ENCODE results near the gene CD14. TPM values are rescaled to one million over a fixed set of nuclear protein-coding genes. Genes with fewer than 3 reads are reported as not detected.

Gene CD14
- polyA plus RNA-seq (2011; rRNA removed) (3.3 and 6.3 TPM in 2 replicates), polyA plus RNA-seq (2017; fragmentation: RNase III; extraction: RNeasy Plus Mini Kit Qiagen cat#74134 plus additional on column Dnase treatment) (2.0 to 3.5 TPM (median 2.9 TPM) in 3 replicates), polyA minus RNA-seq (2011; rRNA and poly(A)+ RNA removed) (1.4 and 2.0 TPM in 2 replicates)
- 3.4 and 4.3 TPM in 2 replicates for polyA plus RNA-seq (2012; cell fraction: cytosol; rRNA removed)
- polyA plus RNA-seq (2012; cell fraction: nucleus; rRNA removed): 8.4 and 11.5 TPM in 2 replicates

DNA sequence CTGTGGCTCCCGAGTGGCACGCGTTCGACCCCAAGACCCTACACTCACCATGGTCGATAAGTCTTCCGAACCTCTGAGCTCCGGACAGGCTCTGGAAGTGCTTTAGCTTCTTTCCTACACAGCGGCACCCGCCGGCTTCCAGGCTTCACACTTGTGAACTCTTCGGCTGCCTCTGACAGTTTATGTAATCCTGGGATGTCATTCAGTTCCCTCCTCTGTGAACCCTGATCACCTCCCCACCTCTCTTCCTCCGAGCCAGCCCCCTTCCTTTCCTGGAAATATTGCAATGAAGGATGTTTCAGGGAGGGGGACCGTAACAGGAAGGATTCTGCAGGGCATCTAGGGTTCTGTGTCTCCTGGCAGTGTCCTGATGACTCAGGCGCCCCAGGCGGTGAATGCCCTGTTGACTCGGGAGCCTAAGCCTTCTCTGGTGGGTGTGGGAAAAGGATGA lies at the start of gene CD14:
TSS of gene CD14 (minus strand) at position 155 of the 451 bp plus-strand sequence. CDS start at position 51, 104 bp downstream.
- 27% methylated on average over 15 of the region's 16 CpGs for WGBS (ENCODE audit: missing lambda C conversion rate)
- ATAC-seq (peak; percentile 90), DNase-seq (ENCODE audit: low read depth in 1 of 2, low spot score in 1 of 2) (peak; percentile 79 to 86), FAIRE-seq (no peak)
- no peak for TF ChIP-seq ATOH8 (CRISPR knock-in tag; IDR thresholded peaks at IDR 0.05; ENCODE audit: low read depth)
- no peak for TF ChIP-seq MAFK (IDR thresholded peaks at IDR 0.05; ENCODE audit: partially characterized antibody)
- TF ChIP-seq RNF2 (IDR thresholded peaks at IDR 0.05; ENCODE audit: borderline replicate concordance, low read depth): no peak
- TF ChIP-seq FOSL2 (IDR thresholded peaks at IDR 0.05): no peak
- TF ChIP-seq FOSL2 (CRISPR knock-in tag; IDR thresholded peaks at IDR 0.05): peak; percentile 86
- no peak for TF ChIP-seq REST (IDR thresholded peaks at IDR 0.05)
- TF ChIP-seq, protein P1, sequence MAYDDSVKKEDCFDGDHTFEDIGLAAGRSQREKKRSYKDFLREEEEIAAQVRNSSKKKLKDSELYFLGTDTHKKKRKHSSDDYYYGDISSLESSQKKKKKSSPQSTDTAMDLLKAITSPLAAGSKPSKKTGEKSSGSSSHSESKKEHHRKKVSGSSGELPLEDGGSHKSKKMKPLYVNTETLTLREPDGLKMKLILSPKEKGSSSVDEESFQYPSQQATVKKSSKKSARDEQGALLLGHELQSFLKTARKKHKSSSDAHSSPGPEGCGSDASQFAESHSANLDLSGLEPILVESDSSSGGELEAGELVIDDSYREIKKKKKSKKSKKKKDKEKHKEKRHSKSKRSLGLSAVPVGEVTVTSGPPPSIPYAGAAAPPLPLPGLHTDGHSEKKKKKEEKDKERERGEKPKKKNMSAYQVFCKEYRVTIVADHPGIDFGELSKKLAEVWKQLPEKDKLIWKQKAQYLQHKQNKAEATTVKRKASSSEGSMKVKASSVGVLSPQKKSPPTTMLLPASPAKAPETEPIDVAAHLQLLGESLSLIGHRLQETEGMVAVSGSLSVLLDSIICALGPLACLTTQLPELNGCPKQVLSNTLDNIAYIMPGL (CRISPR knock-in tag; IDR thresholded peaks at IDR 0.05; ENCODE audit: borderline replicate concordance): no peak
- TF ChIP-seq CHD2 (IDR thresholded peaks at IDR 0.05; ENCODE audit: low read length, partially characterized antibody): no peak
- TF ChIP-seq ZNF302 (CRISPR knock-in tag; IDR thresholded peaks at IDR 0.05): no peak
- peak within 1 kb of the TSS; percentile 58 for H3K4me2 ChIP-seq
- H3K27ac ChIP-seq: peak within 1 kb of the TSS; percentile 45 to 83
- ChIA-PET CTCF (interaction anchor here (1.0 to 3.9 kb wide), 3 partner anchors 10 to 86 kb away, joined by 5 to 21 read pairs (median 6); partner anchors contain the start of gene EIF4EBP3), POLR2A (interaction anchor here (2.7 kb wide), 1 partner anchor 14 kb away, joined by 13 read pairs; the partner anchor contains the start of genes IK and NDUFA2)
- peaks cover 32% of the 10 kb centered on the region for H3K4me1 ChIP-seq
- H3K4me3 ChIP-seq: 0 out of 3 replicates have a peak within 1 kb of the TSS, but pooled peaks have one; percentile 5
- H3K9me3 ChIP-seq: peaks cover 9% of the 10 kb centered on the region

- FAIRE-seq (no peak), ATAC-seq (no peak), DNase-seq (ENCODE audit: low read depth in 1 of 2, low spot score in 1 of 2) (no peak)
- 98% methylated on average over 7 of the region's 7 CpGs for WGBS (ENCODE audit: missing lambda C conversion rate)
- no peak overlapping the region for H3K27ac ChIP-seq
- H3K4me1 ChIP-seq: no peaks in the 10 kb centered on the region
- CTCF ChIA-PET: interaction anchor here (1.1 to 1.9 kb wide), 2 partner anchors 12 to 92 kb away, joined by 3 to 6 read pairs; partner anchors contain the start of genes HARS1 and HARS2
- H3K9me3 ChIP-seq: no peaks in the 10 kb centered on the region
- TF ChIP-seq KDM1A (IDR thresholded peaks at IDR 0.05; ENCODE audit: low read depth): no peak
- no peak for TF ChIP-seq MAX (IDR thresholded peaks at IDR 0.05)
- TF ChIP-seq CTCF (IDR thresholded peaks at IDR 0.05): no peak
- TF ChIP-seq, protein P2, sequence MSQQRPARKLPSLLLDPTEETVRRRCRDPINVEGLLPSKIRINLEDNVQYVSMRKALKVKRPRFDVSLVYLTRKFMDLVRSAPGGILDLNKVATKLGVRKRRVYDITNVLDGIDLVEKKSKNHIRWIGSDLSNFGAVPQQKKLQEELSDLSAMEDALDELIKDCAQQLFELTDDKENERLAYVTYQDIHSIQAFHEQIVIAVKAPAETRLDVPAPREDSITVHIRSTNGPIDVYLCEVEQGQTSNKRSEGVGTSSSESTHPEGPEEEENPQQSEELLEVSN (IDR thresholded peaks at IDR 0.05; ENCODE audit: borderline replicate concordance, low read depth): no peak
- no peak for TF ChIP-seq MYC (IDR thresholded peaks at IDR 0.05; ENCODE audit: borderline replicate concordance, low read length)
- TF ChIP-seq JUN (IDR thresholded peaks at IDR 0.05): no peak
- TF ChIP-seq PHF8 (IDR thresholded peaks at IDR 0.05; ENCODE audit: borderline replicate concordance, low read depth): no peak
- TF ChIP-seq NR3C1 (IDR thresholded peaks at IDR 0.05): no peak
- TF ChIP-seq EP300 (IDR thresholded peaks at IDR 0.05): no peak
- TF ChIP-seq HOXA7 (CRISPR knock-in tag; IDR thresholded peaks at IDR 0.05): no peak
- TF ChIP-seq FOSB (CRISPR knock-in tag; IDR thresholded peaks at IDR 0.05): no peak
- TF ChIP-seq, protein P3, sequence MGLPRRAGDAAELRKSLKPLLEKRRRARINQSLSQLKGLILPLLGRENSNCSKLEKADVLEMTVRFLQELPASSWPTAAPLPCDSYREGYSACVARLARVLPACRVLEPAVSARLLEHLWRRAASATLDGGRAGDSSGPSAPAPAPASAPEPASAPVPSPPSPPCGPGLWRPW (IDR thresholded peaks at IDR 0.05): no peak
- no peak for TF ChIP-seq FOSL2 (IDR thresholded peaks at IDR 0.05)
- TF ChIP-seq FOSL2 (CRISPR knock-in tag; IDR thresholded peaks at IDR 0.05): no peak
- no peak for TF ChIP-seq CBX8 (IDR thresholded peaks at IDR 0.05)
- TF ChIP-seq EHF (CRISPR knock-in tag; IDR thresholded peaks at IDR 0.05): no peak
- no peak overlapping the region for H3K4me2 ChIP-seq
- H3K4me3 ChIP-seq: no peak overlapping the region
- POLR2A ChIA-PET: no interaction called here
These were observed 46.0 kb upstream of the CD14 start for GRCh38 chr5:140678993-140679392.
